Measurements from ENCODE around the gene SNHG17.
"Not testable (repeated sequence)": the region's sequence is repeated elsewhere in the genome, so short reads cannot be mapped to it uniquely, and the experiment has no call there.

The SNHG17 gene

DNA sequence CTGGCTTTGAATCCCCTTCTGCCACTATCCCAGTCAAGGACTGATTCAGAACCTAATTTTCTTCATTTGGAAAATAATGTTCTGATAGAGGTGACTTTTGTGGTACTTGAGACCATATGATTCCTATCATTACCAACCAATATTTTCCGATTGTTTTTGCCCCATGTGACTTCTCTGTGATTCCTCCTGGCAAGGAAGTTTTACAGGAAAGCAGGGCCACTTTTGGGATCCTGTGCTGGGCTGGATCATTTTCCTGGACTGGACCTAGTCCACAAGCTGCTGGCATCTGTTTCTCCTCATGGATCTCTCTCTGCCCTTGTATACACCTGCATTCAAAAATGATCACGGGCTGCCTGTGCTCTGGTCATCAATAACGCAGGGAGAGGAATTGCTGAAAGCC, 13.9 kb upstream of the SNHG17 start:
- Histone ChIP-seq H3K4me3 (no peak overlapping the region), H3K27ac (no peak overlapping the region)

- Histone ChIP-seq H3K4me3 (no peak overlapping the region), H3K27ac (peak overlapping the region in 1 of 21 experiments; percentile 37)
Observed at GRCh38 chr20:38447931-38448675, 13.0 kb upstream of the SNHG17 start.

GRCh38 chr20:38447251-38447661, 12.1 kb upstream of the SNHG17 start:
- Histone ChIP-seq H3K27ac (peak overlapping the region in 20 of 21 experiments; percentile 46 to 97 (median 90)), H3K4me3 (peak overlapping the region; percentile 59 to 92 (median 77))

GRCh38 chr20:38446441-38447209, 11.5 kb upstream of the SNHG17 start:
- H3K27ac ChIP-seq: peak overlapping the region; percentile 46 to 97 (median 90)
- peak overlapping the region; percentile 59 to 92 (median 77) for H3K4me3 ChIP-seq

DNA sequence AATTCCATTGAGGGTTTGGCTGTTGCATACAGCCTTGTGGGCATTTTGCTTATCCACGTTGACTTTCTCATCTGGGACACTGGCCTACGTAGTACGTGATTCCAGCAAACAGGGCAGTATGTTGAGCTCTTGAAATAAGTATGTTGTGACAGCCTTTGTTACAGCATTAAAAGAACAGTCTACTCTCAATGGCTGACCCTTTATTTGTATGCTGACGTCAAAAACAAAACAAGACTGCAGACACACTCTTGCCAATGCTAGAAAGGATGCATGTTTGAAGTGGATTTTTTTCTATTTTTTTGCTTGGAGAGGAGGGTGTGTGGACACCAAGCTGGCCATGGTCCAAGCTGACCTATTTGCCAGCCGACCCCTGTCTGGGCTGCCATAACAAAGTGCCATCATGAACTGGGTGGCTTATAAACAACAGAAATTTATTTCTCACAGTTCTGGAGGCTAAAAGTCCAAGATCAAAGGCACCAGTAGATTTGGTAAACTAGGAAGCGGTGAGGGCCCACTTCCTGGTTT, 10.8 kb upstream of the SNHG17 start:
- H3K27ac ChIP-seq: peak overlapping the region in 11 of 21 experiments; percentile 79 to 96 (median 91)

DNA sequence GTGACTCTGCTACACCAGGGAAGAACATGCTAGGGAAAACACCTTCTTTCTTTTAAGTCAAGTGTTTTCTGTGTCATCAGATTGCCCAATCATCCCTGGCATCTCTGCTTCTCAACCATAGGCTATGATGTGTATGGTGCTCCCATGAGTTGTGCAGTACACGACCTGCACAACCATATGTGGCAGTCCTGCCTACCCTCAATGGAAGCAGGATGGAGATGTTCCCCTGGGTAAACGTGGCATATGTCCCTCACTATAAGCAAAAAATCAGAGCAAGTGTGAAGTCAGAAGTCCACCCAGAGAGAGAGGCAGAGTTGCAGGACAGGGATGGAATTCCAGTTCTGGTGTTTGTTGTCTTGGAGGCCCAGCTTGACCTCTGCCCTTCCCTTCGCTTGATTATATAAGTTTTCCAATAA, 10.3 kb upstream of the SNHG17 start:
- Histone ChIP-seq H3K27ac (no peak overlapping the region), H3K4me3 (no peak overlapping the region)

More for the DNA sequence above, 10.8 kb upstream of the SNHG17 start:
- peak overlapping the region in 3 of 7 experiments; percentile 61 to 82 (median 77) for H3K4me3 ChIP-seq

- Histone ChIP-seq H3K4me3 (no peak overlapping the region), H3K27ac (no peak overlapping the region)
Observed at GRCh38 chr20:38441916-38442315, 6.8 kb upstream of the SNHG17 start.

- H3K27ac ChIP-seq, H3K4me3 ChIP-seq: not testable (repeated sequence)
Observed at GRCh38 chr20:38441110-38441509, 6.0 kb upstream of the SNHG17 start.

GRCh38 chr20:38437796-38438195, 2.7 kb upstream of the SNHG17 start:
- Histone ChIP-seq H3K4me3 (no peak overlapping the region), H3K27ac (no peak overlapping the region)

DNA sequence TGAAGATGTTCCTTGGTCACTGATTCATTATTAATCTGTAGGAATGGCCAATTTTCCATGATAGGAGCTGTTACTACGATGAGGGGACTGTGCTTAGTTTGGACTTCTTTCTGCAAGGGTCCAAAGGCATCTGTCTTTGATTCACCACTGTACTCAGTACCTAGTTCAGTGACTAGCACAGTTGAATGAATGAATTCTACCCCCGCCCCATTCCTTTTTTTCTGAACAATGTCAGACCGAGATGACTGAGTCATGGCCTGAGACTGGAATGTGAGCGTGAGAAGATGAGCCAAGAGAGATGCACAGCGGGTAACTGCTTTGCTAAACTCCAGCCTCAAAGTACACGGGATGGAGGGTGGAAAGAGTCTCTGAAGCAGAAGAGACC, 419 bp upstream of the SNHG17 start:
- Histone ChIP-seq H3K4me3 (peak overlapping the region in 1 of 7 experiments; percentile 97), H3K27ac (peak overlapping the region in 8 of 21 experiments; percentile 38 to 94 (median 82))

DNA sequence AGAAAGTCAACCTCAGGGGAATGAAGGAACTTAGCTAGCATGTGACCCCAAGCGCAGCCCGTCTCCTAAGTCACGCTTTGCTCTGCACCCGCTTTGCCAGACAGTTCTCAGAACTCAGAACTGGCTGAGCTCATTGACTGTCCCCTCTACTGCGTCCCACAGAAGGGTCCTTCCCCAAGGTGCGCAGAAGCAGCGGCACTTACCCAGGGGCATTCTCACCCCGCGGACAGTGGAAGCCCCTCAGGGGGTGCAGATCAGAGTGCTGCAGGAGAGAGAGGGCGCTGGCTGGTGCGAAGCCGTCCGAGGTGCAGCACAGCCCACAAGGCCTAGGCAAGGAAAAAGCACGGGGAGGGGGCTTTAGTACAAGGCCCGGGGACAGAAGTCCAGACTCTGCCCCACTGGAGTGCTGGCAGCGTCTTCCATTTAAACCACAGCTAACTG, 807 bp downstream of the SNHG17 start:
- H3K4me3 ChIP-seq: peak overlapping the region; percentile 64 to 97 (median 75)
- H3K27ac ChIP-seq: peak overlapping the region; percentile 67 to 94 (median 87)

DNA sequence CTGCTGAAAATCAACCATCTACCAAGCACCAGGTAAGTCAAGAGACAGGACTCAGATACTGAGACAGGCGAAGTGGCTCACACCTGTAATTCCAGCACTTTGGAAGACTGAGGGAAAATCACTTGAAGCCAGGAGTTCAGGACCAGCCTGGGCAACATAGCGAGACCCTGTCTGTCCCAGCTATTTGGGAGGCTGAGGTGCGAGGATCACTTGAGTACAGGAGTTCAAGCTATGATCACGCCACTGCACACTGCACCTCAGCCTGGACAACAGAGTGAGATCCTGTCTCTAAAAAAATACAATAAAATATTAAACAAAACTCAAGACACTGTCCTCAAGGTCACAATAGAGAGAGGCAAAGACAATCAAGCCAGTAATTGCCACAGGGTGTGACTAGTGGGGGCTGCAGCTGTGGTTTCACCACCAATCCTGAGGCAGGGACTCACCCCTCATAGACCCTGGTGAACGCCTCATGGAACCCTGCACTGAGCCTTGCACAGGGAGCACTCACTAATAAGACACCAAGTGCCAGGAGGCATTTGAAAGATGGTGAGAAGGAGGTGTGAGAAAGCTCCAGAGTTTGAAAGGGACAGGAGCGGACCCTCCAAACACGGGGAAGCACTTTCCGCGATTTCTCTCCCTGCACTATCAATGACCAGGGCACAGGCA, 1.7 kb downstream of the SNHG17 start:
- Histone ChIP-seq H3K4me3 (peak overlapping the region; percentile 64 to 97 (median 75)), H3K27ac (peak overlapping the region in 7 of 21 experiments; percentile 82 to 93 (median 91))

GRCh38 chr20:38432870-38433269, 2.3 kb downstream of the SNHG17 start:
- H3K4me3 ChIP-seq, H3K27ac ChIP-seq: not testable (repeated sequence)

DNA sequence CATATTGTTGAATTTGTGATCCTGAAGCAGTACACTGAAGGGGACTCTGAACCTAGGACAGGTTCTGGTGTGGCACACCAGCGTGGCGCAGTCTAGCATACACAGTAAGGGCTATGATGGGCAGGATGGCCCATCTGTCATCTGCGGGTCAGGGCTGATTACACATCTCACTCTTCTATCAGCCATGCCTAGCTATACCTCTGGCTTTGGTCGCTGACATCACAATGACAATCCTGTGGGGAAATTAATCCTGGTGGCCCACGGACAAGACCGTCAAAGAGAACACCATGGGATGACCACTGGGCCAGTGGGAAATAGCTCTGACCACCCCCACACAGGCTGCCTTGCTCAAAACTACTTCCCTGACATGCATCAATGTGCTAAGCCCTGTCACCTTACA, 2.8 kb downstream of the SNHG17 start:
- Histone ChIP-seq H3K4me3 (no peak overlapping the region), H3K27ac (no peak overlapping the region)

- Histone ChIP-seq H3K4me3 (no peak overlapping the region), H3K27ac (no peak overlapping the region)
Observed at GRCh38 chr20:38430679-38431325, 4.3 kb downstream of the SNHG17 start.

- no peak overlapping the region for H3K27ac ChIP-seq
- no peak overlapping the region for H3K4me3 ChIP-seq
Observed at GRCh38 chr20:38429301-38429700, 5.8 kb downstream of the SNHG17 start.

GRCh38 chr20:38428800-38429199, 6.3 kb downstream of the SNHG17 start:
- no peak overlapping the region for H3K27ac ChIP-seq

GRCh38 chr20:38427655-38428023, 7.5 kb downstream of the SNHG17 start:
- Histone ChIP-seq H3K27ac (no peak overlapping the region), H3K4me3 (no peak overlapping the region)

More at GRCh38 chr20:38428800-38429199, 6.3 kb downstream of the SNHG17 start:
- no peak overlapping the region for H3K4me3 ChIP-seq
